Caco-2 (cell line): ENCODE measurements around the gene ADAMTS15. TPM values are rescaled to one million over a fixed set of nuclear protein-coding genes. Genes with fewer than 3 reads are reported as not detected.
"Not testable (repeated sequence)": the region's sequence is repeated elsewhere in the genome, so short reads cannot be mapped to it uniquely, and the experiment has no call there.

Experiments used
- BruUV-seq: library from RNA; stranded (reverse); fragments of 400-500 nt; replicated peaks from 2 replicates; lab custom pipeline; 2021; lab: Mats Ljungman, UMichigan
- CTCF ChIA-PET: fragments of 300-600 bp; sonication (Branson Sonifier 250); formaldehyde crosslinking; loops from one replicate; lab custom pipeline; 2022; ENCODE audit warnings: antibody characterized with exemption; lab: Charles Lee
- POLR2A ChIA-PET: fragments of 300-600 bp; sonication (Branson Sonifier 250); formaldehyde crosslinking; loops from one replicate; lab custom pipeline; 2022; ENCODE audit warnings: antibody characterized with exemption; lab: Charles Lee
- DNase-seq, 2 experiments: peaks; one replicate each; pipeline versions ENCODE4 v3.0.0 to v3.0.0-alpha.2; 2020 to 2022
- H3K27me3 ChIP-seq: replicated peaks from 2 replicates; pipeline ENCODE4 v1.6.0; 2011; ENCODE audit warnings: low read length; ENCODE audit not compliant: control insufficient read depth, insufficient read depth
- H3K36me3 ChIP-seq: 2 replicates; pipeline ENCODE4 v1.5.1; 2011; ENCODE audit warnings: low read length; ENCODE audit not compliant: control insufficient read depth, insufficient read depth
- H3K4me1 ChIP-seq: fragments of 250-450 bp; sonication (Bioruptor Pico); 2 replicates; pipeline ENCODE4 v1.5.1; 2020; ENCODE audit warnings: mild to moderate bottlenecking
- H3K4me3 ChIP-seq: 2 replicates; pipeline ENCODE4 v1.5.1; 2011; ENCODE audit warnings: low read depth, mild to moderate bottlenecking, control low read depth, low read length
- H3K9me3 ChIP-seq: fragments of 250-450 bp; sonication (Bioruptor Pico); 2 replicates; pipeline ENCODE4 v1.5.1; 2020; ENCODE audit warnings: mild to moderate bottlenecking, moderate library complexity
- H3K27ac Mint-ChIP-seq: one replicate; pipeline ENCODE4 v1.8.0; 2022; ENCODE audit warnings: mixed read lengths; ENCODE audit not compliant: unreplicated experiment
- H3K27me3 Mint-ChIP-seq: one replicate; pipeline ENCODE4 v1.8.0; 2022; ENCODE audit warnings: mixed read lengths; ENCODE audit not compliant: insufficient read depth, unreplicated experiment
- H3K36me3 Mint-ChIP-seq: one replicate; pipeline ENCODE4 v1.8.0; 2022; ENCODE audit warnings: mild to moderate bottlenecking, mixed read lengths; ENCODE audit not compliant: insufficient read depth, unreplicated experiment
- H3K4me1 Mint-ChIP-seq: one replicate; pipeline ENCODE4 v1.8.0; 2022; ENCODE audit warnings: low read depth, mixed read lengths; ENCODE audit not compliant: unreplicated experiment
- H3K4me3 Mint-ChIP-seq: one replicate; pipeline ENCODE4 v1.8.0; 2022; ENCODE audit warnings: mild to moderate bottlenecking, moderate library complexity, mixed read lengths; ENCODE audit not compliant: unreplicated experiment
- H3K9me3 Mint-ChIP-seq: one replicate; pipeline ENCODE4 v1.8.0; 2022; ENCODE audit warnings: mixed read lengths; ENCODE audit not compliant: unreplicated experiment
- CTCF ChIP-seq, 2 experiments: fragments of 200-600 bp in 1 of 2; IDR thresholded peaks; 1 replicate in 1 of 2; 2 replicates in 1 of 2; pipeline versions ENCODE4 v1.5.1 to v1.8.0; 2011 to 2022; ENCODE audit warnings: antibody characterized with exemption in 1 of 2, control low read depth in 1 of 2, inconsistent platforms in 1 of 2, low read depth in 1 of 2, low read length in 1 of 2, mild to moderate bottlenecking in 1 of 2, moderate library complexity in 1 of 2; ENCODE audit not compliant: insufficient read depth in 1 of 2, severe bottlenecking in 1 of 2, unreplicated experiment in 1 of 2
- intact Hi-C: fragments of 100-400 bp; cut with micrococcal nuclease; formaldehyde crosslinking; loops from one replicate; pipeline ENCODE4 v1.10.0; 2022; ENCODE audit not compliant: unreplicated experiment
- total RNA-seq: library from RNA; stranded (reverse); gene quantifications from 2 replicates; pipeline ENCODE4 v1.2.3, GENCODE V29; 2022

Gene ADAMTS15
- total RNA-seq, 1 experiment from 2014 or later, result 0.20 TPM

DNA sequence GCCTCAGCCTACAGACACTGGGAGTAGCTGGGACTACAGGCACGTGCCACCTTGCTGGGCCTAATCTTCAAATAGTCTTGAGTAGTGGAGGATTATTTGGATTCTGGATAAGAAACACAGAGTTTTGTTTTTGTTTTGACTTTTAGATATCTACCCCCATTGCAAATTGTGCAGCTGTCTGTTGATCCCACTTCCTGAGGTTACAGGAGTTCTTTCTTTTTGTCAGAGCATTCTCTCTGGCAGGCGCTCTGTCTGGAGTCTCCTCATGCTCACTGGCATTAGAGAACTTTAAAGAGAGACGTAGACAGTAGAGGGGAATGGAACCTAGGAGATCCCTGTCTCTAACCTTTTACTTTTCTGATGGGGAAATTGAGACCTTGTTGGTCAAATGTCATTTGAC lies 12.3 kb upstream of the ADAMTS15 start:
- Mint-ChIP-seq H3K27me3 (peaks cover 32% of the 10 kb centered on the region), H3K9me3 (no peaks in the 10 kb centered on the region), H3K27ac (no peak overlapping the region), H3K4me3 (no peak overlapping the region), H3K36me3 (no peaks in the 10 kb centered on the region), H3K4me1 (no peaks in the 10 kb centered on the region)
- ChIA-PET CTCF (interaction anchor here (1.9 to 5.6 kb wide), 2 partner anchors 424 to 458 kb away, joined by 6 to 132 read pairs; no protein-coding TSS in a partner anchor), POLR2A (no interaction called here)
- no peaks in the 10 kb centered on the region for H3K4me1 ChIP-seq
- no peak for TF ChIP-seq CTCF (IDR thresholded peaks at IDR 0.05; ENCODE audit: insufficient read depth in 1 of 2, low read depth in 1 of 2, low read length in 1 of 2, severe bottlenecking in 1 of 2, unreplicated experiment in 1 of 2)
- no peak for DNase-seq
- H3K9me3 ChIP-seq, result peaks cover 3% of the 10 kb centered on the region; the same call in 1 of the 2 replicates
- H3K4me3 ChIP-seq, result no peak overlapping the region
- intact Hi-C loops, result no loop called here
- peaks cover 2% of the 10 kb centered on the region; the same call in 1 of the 2 replicates for H3K27me3 ChIP-seq
- no TSS peak for BruUV-seq
- H3K36me3 ChIP-seq, result no peaks in the 10 kb centered on the region

DNA sequence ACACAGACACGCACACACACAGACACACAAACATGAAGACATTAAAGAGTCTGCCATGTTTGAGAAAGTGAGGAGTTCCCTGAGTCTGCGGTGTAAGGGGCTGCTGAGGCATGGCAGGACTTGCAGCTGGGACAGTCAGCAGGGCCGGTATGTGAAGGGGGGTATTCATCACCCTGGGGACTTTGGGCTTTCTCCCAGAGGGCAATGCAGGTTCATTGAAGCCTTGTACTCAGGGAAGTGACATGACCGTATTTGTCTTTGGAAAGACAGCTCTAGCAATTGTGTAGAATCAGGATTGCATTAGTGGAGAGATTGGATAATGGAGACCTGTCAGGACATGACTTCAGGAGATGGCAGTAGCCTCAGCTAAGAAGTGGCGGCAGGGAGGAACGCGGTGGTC lies 10.6 kb upstream of the ADAMTS15 start:
- no peaks in the 10 kb centered on the region for H3K4me1 Mint-ChIP-seq
- H3K9me3 ChIP-seq, result peaks cover 7% of the 10 kb centered on the region; the same call in 1 of the 2 replicates
- H3K36me3 ChIP-seq, result no peaks in the 10 kb centered on the region
- peaks cover 33% of the 10 kb centered on the region for H3K27me3 Mint-ChIP-seq
- H3K4me1 ChIP-seq, result no peaks in the 10 kb centered on the region
- H3K4me3 ChIP-seq, result no peak overlapping the region
- H3K27ac Mint-ChIP-seq, result no peak overlapping the region
- POLR2A ChIA-PET, result no interaction called here
- no peak overlapping the region for H3K4me3 Mint-ChIP-seq
- no peaks in the 10 kb centered on the region for H3K36me3 Mint-ChIP-seq
- TF ChIP-seq CTCF (IDR thresholded peaks at IDR 0.05; ENCODE audit: insufficient read depth in 1 of 2, low read depth in 1 of 2, low read length in 1 of 2, severe bottlenecking in 1 of 2, unreplicated experiment in 1 of 2), result no peak
- intact Hi-C loops, result no loop called here
- no peak for DNase-seq
- no TSS peak for BruUV-seq
- peaks cover 2% of the 10 kb centered on the region; the same call in 1 of the 2 replicates for H3K27me3 ChIP-seq
- no peaks in the 10 kb centered on the region for H3K9me3 Mint-ChIP-seq
- CTCF ChIA-PET, result interaction anchor here (1.9 kb wide), 1 partner anchor 456 kb away, joined by 6 read pairs; no protein-coding TSS in a partner anchor

DNA sequence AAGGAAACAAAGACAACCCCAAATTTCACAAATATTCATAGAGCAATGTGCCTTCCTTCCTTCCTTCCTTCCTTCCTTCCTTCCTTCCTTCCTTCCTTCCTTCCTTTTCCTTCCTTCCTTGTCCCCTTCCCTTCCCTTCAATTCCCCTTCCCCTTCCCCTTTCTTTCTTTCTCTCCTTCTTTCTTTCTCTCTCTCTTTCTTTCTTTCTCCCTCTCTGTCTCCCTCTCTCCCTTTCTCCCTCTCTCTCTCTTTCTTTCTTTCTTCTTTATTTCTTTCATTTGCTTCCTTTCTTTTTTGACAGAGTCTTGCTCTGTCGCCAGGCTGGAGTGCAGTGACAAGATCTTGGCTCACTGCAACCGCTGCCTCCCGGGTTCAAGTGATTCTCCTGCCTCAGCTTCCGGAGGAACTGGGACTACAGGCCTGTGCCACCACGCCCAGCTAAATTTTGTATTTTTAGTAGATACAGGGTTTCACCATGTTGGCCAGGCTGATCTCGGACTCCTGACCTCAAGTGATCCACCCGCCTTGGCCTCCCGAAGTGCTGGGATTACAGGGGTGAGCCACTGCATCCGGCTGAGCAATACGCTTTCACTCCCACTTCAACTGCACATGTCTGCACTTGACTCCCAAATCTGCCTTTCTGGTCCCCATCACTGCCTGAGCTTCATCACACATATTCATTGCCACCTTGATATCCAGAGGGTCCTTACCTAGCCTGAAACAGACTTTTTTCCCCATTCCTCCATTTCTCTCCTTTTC lies 9.9 kb upstream of the ADAMTS15 start:
- H3K27me3 ChIP-seq, intact Hi-C loops, BruUV-seq, DNase-seq, H3K4me1 ChIP-seq, H3K4me3 Mint-ChIP-seq, H3K9me3 ChIP-seq, H3K27ac Mint-ChIP-seq, H3K36me3 ChIP-seq, CTCF ChIA-PET, H3K9me3 Mint-ChIP-seq, POLR2A ChIA-PET, H3K4me3 ChIP-seq, H3K4me1 Mint-ChIP-seq, H3K36me3 Mint-ChIP-seq: not testable (repeated sequence)
- peaks cover 32% of the 10 kb centered on the region for H3K27me3 Mint-ChIP-seq
